Natural killer cell (primary cell): ENCODE data around the gene MPV17. TPM values are rescaled to one million over a fixed set of nuclear protein-coding genes. Genes with fewer than 3 reads are reported as not detected.

Experiments
- ATAC-seq, 3 donors: fragments of 150-1000 bp in 2 of 3; fragments of 200-7000 bp in 1 of 3; cut with Tn5 transposase; 1 replicate in 1 of 3; 2 replicates in 2 of 3; pipeline ENCODE4 v1.10.0; 2021; ENCODE audit warnings: mild to moderate bottlenecking in 2 of 3, moderate library complexity in 2 of 3
- DNase-seq, 2 donors: peaks; one replicate each; pipeline versions ENCODE4 v3.0.0 to v3.0.0-alpha.2; 2013 to 2021; ENCODE audit warnings: mixed read lengths in 1 of 2
- H3K27ac ChIP-seq: one replicate; pipeline ENCODE4 v1.5.1; 2013; ENCODE audit warnings: mild to moderate bottlenecking, low read length
- H3K27me3 ChIP-seq: one replicate; pipeline ENCODE4 v1.6.1; 2013; ENCODE audit warnings: low read length; ENCODE audit not compliant: control insufficient read depth, insufficient read depth
- H3K36me3 ChIP-seq: one replicate; pipeline ENCODE4 v1.6.1; 2013; ENCODE audit warnings: low read length; ENCODE audit not compliant: control insufficient read depth, insufficient read depth
- H3K4me1 ChIP-seq: one replicate; pipeline ENCODE4 v1.6.1; 2013; ENCODE audit warnings: low read length; ENCODE audit not compliant: control insufficient read depth, insufficient read depth
- H3K4me3 ChIP-seq: one replicate; pipeline ENCODE4 v1.5.1; 2013; ENCODE audit warnings: low read length
- H3K9me3 ChIP-seq: one replicate; pipeline ENCODE4 v1.6.1; 2013; ENCODE audit warnings: low read length; ENCODE audit not compliant: control insufficient read depth, insufficient read depth
- H3K27ac Mint-ChIP-seq, 2 donors: one replicate each; pipeline ENCODE4 v1.8.0; 2022; ENCODE audit warnings: mild to moderate bottlenecking in 2 of 2, mixed read lengths in 2 of 2, moderate library complexity in 1 of 2
- H3K27me3 Mint-ChIP-seq, 2 donors: one replicate each; pipeline ENCODE4 v1.8.0; 2022; ENCODE audit warnings: low read depth in 2 of 2, mixed read lengths in 2 of 2
- H3K36me3 Mint-ChIP-seq: one replicate; pipeline ENCODE4 v1.8.0; 2022; ENCODE audit warnings: mixed read lengths
- H3K4me1 Mint-ChIP-seq, 2 donors: one replicate each; pipeline ENCODE4 v1.8.0; 2022; ENCODE audit warnings: mixed read lengths in 2 of 2
- H3K4me3 Mint-ChIP-seq: one replicate; pipeline ENCODE4 v1.8.0; 2022; ENCODE audit warnings: mild to moderate bottlenecking, moderate library complexity, mixed read lengths
- H3K9me3 Mint-ChIP-seq, 2 donors: one replicate each; pipeline ENCODE4 v1.8.0; 2022; ENCODE audit warnings: mixed read lengths in 2 of 2
- WGBS: methylation state at CpG from one replicate; pipeline ENCODE4 v1.1.7; 2013; ENCODE audit warnings: missing lambda C conversion rate; ENCODE audit not compliant: insufficient coverage; 5-methylcytosine and 5-hydroxymethylcytosine counted together
- intact Hi-C: fragments of 100-400 bp; cut with micrococcal nuclease; formaldehyde crosslinking; loops from one replicate; pipeline ENCODE4 v1.14.2; 2022
- total RNA-seq, 4 donors: library from RNA; stranded (reverse); fragments of 120-200 nt in 1 of 4; gene quantifications; one replicate each; pipeline versions ENCODE4 v1.2.3 to v1.2.4, GENCODE V29; 2013 to 2022
- TF ChIP-seq, protein P1 (sequence below): fragments of 200-600 bp; IDR thresholded peaks from one replicate; pipeline ENCODE4 v1.8.0; 2022; ENCODE audit warnings: antibody characterized with exemption

Gene MPV17
- total RNA-seq, 3 donors from 2014 or later (not counting 1 experiment from before 2014, with no cell fraction given) = 63.9 to 75.2 (median 64.8) TPM

DNA sequence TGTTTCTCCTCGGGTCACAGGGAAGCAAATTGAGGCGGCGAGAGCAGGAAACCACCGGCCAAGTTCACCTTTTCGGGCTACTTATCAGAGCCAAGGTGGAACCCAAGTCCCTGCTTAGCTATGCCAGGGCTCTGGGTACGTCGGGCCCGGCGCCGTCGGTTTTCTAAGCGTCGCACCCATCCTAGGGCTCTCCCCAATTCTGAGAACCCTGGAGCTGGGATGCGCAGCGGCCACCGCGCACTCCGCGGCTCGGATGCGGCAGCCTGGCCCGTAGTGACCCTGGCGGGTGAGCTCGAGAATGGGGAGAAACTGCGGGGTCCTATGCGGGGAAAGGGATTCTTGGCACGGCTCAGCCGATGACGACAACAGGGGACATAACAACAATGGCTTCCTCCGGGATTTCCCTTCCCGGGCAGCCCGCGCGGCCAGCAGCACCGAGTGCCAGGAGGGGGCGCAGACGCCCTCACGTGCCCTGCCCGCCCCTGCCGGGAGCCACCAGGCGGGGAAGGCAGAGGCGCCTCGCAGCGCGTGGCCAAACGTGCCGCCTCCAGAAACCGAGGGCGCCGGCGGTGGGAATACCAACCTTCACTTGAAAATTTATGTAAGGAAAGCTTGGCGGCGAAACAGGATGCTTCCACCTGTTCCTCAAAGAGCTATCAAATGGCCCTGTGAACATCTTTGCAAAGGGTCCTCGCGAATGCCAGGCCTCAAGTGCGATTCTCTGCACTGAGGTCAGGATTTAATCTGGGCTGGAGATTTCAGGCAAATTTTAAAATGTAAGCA is 58.0 kb downstream of the MPV17 start:
- Mint-ChIP-seq H3K27me3 (peaks cover 42 to 44% of the 10 kb centered on the region in 2 donors), H3K36me3 (no peaks in the 10 kb centered on the region), H3K4me3 (peak overlapping the region; percentile 55), H3K9me3 (no peaks in the 10 kb centered on the region), H3K4me1 (peaks cover 22 to 27% of the 10 kb centered on the region in 2 donors), H3K27ac (no peak overlapping the region)
- TF ChIP-seq, protein P1, sequence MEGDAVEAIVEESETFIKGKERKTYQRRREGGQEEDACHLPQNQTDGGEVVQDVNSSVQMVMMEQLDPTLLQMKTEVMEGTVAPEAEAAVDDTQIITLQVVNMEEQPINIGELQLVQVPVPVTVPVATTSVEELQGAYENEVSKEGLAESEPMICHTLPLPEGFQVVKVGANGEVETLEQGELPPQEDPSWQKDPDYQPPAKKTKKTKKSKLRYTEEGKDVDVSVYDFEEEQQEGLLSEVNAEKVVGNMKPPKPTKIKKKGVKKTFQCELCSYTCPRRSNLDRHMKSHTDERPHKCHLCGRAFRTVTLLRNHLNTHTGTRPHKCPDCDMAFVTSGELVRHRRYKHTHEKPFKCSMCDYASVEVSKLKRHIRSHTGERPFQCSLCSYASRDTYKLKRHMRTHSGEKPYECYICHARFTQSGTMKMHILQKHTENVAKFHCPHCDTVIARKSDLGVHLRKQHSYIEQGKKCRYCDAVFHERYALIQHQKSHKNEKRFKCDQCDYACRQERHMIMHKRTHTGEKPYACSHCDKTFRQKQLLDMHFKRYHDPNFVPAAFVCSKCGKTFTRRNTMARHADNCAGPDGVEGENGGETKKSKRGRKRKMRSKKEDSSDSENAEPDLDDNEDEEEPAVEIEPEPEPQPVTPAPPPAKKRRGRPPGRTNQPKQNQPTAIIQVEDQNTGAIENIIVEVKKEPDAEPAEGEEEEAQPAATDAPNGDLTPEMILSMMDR = peak; percentile 17
- 6% methylated on average over 56 of the region's 56 CpGs for WGBS
- H3K4me3 ChIP-seq = peak overlapping the region; percentile 13
- H3K36me3 ChIP-seq = no peaks in the 10 kb centered on the region
- peaks cover 31% of the 10 kb centered on the region for H3K27me3 ChIP-seq
- intact Hi-C loops = no loop called here
- DNase-seq (peak; percentile 33 to 87), ATAC-seq (peak; percentile 54 to 79 (median 71))
- H3K4me1 ChIP-seq = peaks cover 29% of the 10 kb centered on the region
- no peak overlapping the region for H3K27ac ChIP-seq
- H3K9me3 ChIP-seq = no peaks in the 10 kb centered on the region

DNA sequence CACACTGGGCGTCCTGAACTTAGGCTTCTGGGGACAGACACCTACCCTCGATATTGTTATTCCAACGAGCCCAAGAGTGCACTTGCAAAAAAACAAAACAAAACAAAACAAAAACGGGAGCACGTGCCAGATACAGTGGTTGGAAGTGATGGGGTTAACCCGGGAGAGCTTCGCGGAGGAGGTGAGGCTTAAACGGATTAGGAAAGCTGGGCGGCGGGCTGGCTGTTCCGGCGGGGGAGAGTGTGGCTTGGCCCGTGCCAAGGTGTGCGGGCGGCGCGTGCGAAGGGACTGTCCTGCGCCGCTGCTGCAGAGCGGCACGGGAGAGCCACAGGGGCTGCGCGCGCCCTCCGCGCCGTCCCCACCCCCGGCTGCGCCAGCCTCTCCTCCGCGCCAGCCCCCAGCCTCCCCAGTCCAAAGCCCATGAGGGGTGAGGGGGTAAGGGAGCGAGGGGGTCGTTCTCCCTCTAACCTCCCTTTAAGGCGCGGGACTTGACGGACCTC is 58.6 kb downstream of the MPV17 start:
- ATAC-seq = peak in 2 of 3 donors; percentile 34 to 51
- Histone ChIP-seq H3K36me3 (no peaks in the 10 kb centered on the region), H3K9me3 (no peaks in the 10 kb centered on the region), H3K4me1 (peaks cover 29% of the 10 kb centered on the region), H3K4me3 (peak overlapping the region; percentile 13), H3K27ac (no peak overlapping the region), H3K27me3 (peaks cover 32% of the 10 kb centered on the region)
- H3K27me3 Mint-ChIP-seq = peaks cover 41 to 44% of the 10 kb centered on the region in 2 donors
- H3K27ac Mint-ChIP-seq = no peak overlapping the region
- WGBS = 2% methylated on average over 36 of the region's 38 CpGs
- TF ChIP-seq, protein P1 = no peak
- H3K4me3 Mint-ChIP-seq = peak overlapping the region; percentile 91
- DNase-seq = peak in 1 of 2 donors; percentile 63
- intact Hi-C loops = no loop called here
- no peaks in the 10 kb centered on the region for H3K36me3 Mint-ChIP-seq
- H3K9me3 Mint-ChIP-seq = no peaks in the 10 kb centered on the region
- H3K4me1 Mint-ChIP-seq = peaks cover 22 to 27% of the 10 kb centered on the region in 2 donors

DNA sequence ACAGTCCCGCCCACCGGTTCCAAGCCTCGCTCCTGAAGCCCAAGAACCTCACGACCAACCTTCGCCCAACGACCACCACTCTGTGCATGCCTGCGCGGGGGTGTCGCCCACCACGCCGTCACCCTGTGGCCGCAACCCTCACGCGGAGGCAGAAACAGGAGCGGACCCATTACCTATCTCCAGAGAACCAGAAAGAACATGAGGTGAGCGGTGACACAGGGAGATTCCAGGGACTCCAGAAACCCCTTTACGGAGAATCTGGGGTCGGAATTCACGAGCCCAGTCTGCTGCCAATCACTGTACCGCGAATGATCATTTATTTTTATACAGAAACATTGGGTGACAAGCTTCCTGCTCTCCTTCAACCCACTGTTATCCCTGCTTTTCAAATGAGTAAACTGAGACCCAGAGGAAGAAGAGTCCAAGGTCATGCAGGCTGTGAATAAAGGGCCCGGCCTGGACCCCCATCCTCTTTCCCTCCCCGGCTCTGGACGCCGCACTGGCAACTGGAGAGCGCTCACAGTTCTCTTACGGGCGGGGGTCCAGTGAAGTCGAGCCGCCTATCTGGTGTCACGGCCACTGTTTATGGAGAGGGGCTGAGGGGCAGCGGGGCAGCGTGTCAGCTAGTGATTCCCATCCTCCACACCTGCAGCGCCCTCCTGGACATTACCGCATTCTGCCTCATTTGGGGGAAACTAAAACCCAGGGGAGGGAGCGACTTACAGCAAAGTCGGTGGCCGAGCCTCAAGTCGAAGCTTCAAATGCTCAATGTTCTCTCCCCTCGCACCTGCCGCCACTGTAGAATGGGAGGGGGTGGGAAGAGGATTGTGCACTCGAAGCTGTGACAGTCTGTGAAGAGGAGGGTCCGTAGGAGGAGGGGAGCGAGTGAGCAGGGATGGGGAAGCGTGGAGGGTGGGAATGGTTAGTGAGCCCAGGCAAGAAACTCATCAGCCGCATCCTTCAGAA is 59.3 kb downstream of the MPV17 start:
- DNase-seq (peak in 1 of 2 donors; percentile 44), ATAC-seq (no peak)
- TF ChIP-seq, protein P1 = no peak
- no peaks in the 10 kb centered on the region for H3K36me3 Mint-ChIP-seq
- Histone ChIP-seq H3K9me3 (no peaks in the 10 kb centered on the region), H3K27me3 (peaks cover 35% of the 10 kb centered on the region), H3K4me3 (no peak overlapping the region), H3K27ac (no peak overlapping the region), H3K36me3 (no peaks in the 10 kb centered on the region), H3K4me1 (peaks cover 29% of the 10 kb centered on the region)
- 3% methylated on average over 45 of the region's 46 CpGs for WGBS
- peak overlapping the region in 1 of 2 donors; percentile 37 for H3K27ac Mint-ChIP-seq
- H3K9me3 Mint-ChIP-seq = no peaks in the 10 kb centered on the region
- intact Hi-C loops = no loop called here
- peak overlapping the region; percentile 91 for H3K4me3 Mint-ChIP-seq
- H3K27me3 Mint-ChIP-seq = peaks cover 41 to 44% of the 10 kb centered on the region in 2 donors
- H3K4me1 Mint-ChIP-seq = peaks cover 22 to 27% of the 10 kb centered on the region in 2 donors
